ENCODE results near the gene IYD.

The IYD gene

DNA sequence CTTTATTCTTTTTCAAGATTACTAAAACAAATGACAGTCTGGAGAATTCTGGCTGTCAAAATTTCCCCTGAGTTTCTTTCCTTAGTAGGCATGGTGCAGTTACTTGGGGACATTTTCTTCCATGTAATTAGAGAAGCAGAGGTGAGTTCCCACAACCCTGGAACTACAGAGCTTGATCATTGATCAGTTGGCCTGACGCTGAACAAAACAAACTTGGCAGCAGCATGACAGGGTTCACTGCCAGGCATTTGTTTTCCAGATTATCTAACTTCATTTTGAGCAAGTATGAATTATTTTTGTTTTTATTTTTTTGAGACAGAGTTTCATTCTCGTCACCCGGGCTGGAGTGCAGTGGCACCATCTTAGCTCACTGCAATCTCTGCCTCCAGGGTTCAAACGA, 22.6 kb downstream of the IYD start:
- DNase-seq (ENCODE audit: low spot score in 2 of 2) (no peak), ATAC-seq (replicated peaks; ENCODE audit: extremely low read depth, poor library complexity, severe bottlenecking) (no peak)
- Mint-ChIP-seq H3K4me3 (no peak overlapping the region), H3K36me3 (ENCODE audit: insufficient read depth) (no peaks in the 10 kb centered on the region), H3K27me3 (peaks cover 42% of the 10 kb centered on the region), H3K9me3 (no peaks in the 10 kb centered on the region), H3K4me1 (peaks cover 5% of the 10 kb centered on the region), H3K27ac (ENCODE audit: low read depth) (no peak overlapping the region)

DNA sequence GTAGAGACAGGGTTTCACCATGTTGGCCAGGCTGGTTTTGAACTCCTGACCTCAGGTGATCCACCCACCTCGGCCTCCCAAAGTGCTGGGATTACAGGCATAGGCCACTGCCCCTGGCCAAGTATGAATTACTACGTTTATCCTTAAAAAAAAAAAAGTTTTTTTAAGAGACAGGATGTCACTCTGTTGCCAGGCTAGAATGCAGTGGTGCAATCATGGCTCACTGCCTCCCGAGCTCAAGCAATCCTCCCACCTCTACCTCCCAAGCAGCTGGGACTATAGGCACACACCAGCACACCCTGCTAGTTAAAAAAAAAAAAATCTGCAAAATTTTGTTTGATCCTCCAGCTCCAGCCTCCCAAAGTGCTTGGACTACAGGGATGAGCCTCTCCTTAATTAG, 23.1 kb downstream of the IYD start:
- ATAC-seq (replicated peaks; ENCODE audit: extremely low read depth, poor library complexity, severe bottlenecking) = no peak
- no peak for DNase-seq (ENCODE audit: low spot score in 2 of 2)
- H3K27ac Mint-ChIP-seq (ENCODE audit: low read depth) = no peak overlapping the region
- H3K4me1 Mint-ChIP-seq = peaks cover 5% of the 10 kb centered on the region
- H3K36me3 Mint-ChIP-seq (ENCODE audit: insufficient read depth) = no peaks in the 10 kb centered on the region
- H3K9me3 Mint-ChIP-seq = no peaks in the 10 kb centered on the region
- peaks cover 42% of the 10 kb centered on the region for H3K27me3 Mint-ChIP-seq
- H3K4me3 Mint-ChIP-seq = no peak overlapping the region

GRCh38 chr6:150392452-150393220, 23.8 kb downstream of the IYD start:
- Mint-ChIP-seq H3K27ac (ENCODE audit: low read depth) (no peak overlapping the region), H3K9me3 (no peaks in the 10 kb centered on the region), H3K36me3 (ENCODE audit: insufficient read depth) (no peaks in the 10 kb centered on the region), H3K4me1 (peaks cover 5% of the 10 kb centered on the region), H3K4me3 (no peak overlapping the region), H3K27me3 (peaks cover 37% of the 10 kb centered on the region)
- no peak for ATAC-seq (replicated peaks; ENCODE audit: extremely low read depth, poor library complexity, severe bottlenecking)
- DNase-seq (ENCODE audit: low spot score in 2 of 2) = no peak

- DNase-seq (ENCODE audit: low spot score in 2 of 2) = no peak
Measured at GRCh38 chr6:150394053-150394898, 25.5 kb downstream of the IYD start.

GRCh38 chr6:150394899-150395295, 26.1 kb downstream of the IYD start:
- peaks cover 36% of the 10 kb centered on the region for H3K27me3 Mint-ChIP-seq
- DNase-seq (ENCODE audit: low spot score in 2 of 2) = no peak

More at GRCh38 chr6:150394053-150394898, 25.5 kb downstream of the IYD start:
- H3K4me3 Mint-ChIP-seq = no peak overlapping the region
- H3K27me3 Mint-ChIP-seq = peaks cover 35% of the 10 kb centered on the region
- ATAC-seq (replicated peaks; ENCODE audit: extremely low read depth, poor library complexity, severe bottlenecking) = no peak
- H3K4me1 Mint-ChIP-seq = peaks cover 5% of the 10 kb centered on the region
- no peaks in the 10 kb centered on the region for H3K9me3 Mint-ChIP-seq
- no peak overlapping the region for H3K27ac Mint-ChIP-seq (ENCODE audit: low read depth)
- no peaks in the 10 kb centered on the region for H3K36me3 Mint-ChIP-seq (ENCODE audit: insufficient read depth)

DNA sequence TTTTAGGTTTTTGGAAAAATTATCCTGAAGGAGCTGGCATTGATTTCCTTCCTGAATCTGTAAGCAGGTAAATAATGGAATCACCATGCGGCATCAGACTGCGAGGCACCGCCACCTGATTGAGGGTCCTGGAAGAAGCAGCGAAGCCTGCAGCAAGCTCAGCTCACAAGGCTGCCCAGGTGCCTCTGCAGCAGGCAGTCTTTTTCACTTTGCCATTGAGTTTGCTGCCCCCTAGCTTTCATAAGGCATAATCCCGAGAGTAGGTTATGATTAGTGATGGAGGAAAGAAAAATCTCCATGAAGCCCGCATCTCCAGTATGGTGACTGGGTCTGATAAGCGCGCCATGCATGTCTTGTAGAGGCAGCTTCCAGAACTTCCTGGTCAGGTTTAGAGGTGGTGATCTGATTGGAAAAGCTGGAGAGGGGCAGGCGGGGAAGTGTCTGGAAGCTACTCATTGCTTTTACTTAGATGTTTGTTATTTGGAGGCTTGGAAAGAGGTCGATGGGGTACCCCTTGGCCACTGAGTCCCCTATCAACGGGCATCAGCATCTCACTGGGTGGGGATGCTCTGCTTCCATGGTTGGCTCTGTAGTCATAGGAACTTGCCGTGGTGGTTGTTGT, 26.7 kb downstream of the IYD start:
- ATAC-seq (replicated peaks; ENCODE audit: extremely low read depth, poor library complexity, severe bottlenecking) (peak; percentile 70), DNase-seq (ENCODE audit: low spot score in 2 of 2) (peak in 1 of 2 donors; percentile 18)
- Mint-ChIP-seq H3K36me3 (ENCODE audit: insufficient read depth) (no peaks in the 10 kb centered on the region), H3K27me3 (peaks cover 36% of the 10 kb centered on the region), H3K9me3 (no peaks in the 10 kb centered on the region), H3K4me1 (peaks cover 5% of the 10 kb centered on the region), H3K27ac (ENCODE audit: low read depth) (no peak overlapping the region), H3K4me3 (no peak overlapping the region)

More at GRCh38 chr6:150394899-150395295, 26.1 kb downstream of the IYD start:
- Mint-ChIP-seq H3K4me1 (peaks cover 5% of the 10 kb centered on the region), H3K9me3 (no peaks in the 10 kb centered on the region), H3K36me3 (ENCODE audit: insufficient read depth) (no peaks in the 10 kb centered on the region), H3K27ac (ENCODE audit: low read depth) (no peak overlapping the region), H3K4me3 (no peak overlapping the region)
- no peak for ATAC-seq (replicated peaks; ENCODE audit: extremely low read depth, poor library complexity, severe bottlenecking)

- Mint-ChIP-seq H3K36me3 (ENCODE audit: insufficient read depth) (no peaks in the 10 kb centered on the region), H3K4me1 (no peaks in the 10 kb centered on the region), H3K4me3 (no peak overlapping the region), H3K27me3 (peaks cover 65% of the 10 kb centered on the region), H3K9me3 (peaks cover 6% of the 10 kb centered on the region), H3K27ac (ENCODE audit: low read depth) (no peak overlapping the region)
- ATAC-seq (replicated peaks; ENCODE audit: extremely low read depth, poor library complexity, severe bottlenecking) = no peak
- no peak for DNase-seq (ENCODE audit: low spot score in 2 of 2)
Measured at GRCh38 chr6:150403458-150404246, 34.8 kb downstream of the IYD start.

DNA sequence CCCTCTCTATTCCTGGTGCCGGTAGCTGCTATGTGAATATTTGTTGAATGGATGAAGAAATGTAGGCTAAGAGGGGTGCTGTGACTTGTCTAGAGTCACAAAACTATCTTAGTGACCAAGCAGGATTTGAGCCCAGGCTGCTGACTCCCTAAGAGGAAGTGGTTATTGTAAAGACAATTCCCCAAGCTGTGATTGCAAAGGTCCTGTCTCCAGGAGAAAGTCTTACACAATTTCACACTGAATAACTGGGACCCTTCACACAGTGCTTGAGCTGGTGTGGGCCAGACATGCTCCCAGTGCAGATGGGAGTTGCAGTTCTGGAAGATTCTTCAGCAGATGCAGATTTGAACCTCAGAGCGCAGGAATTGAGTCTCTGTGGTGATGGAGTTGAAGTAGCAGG, 38.1 kb downstream of the IYD start:
- Mint-ChIP-seq H3K4me1 (no peaks in the 10 kb centered on the region), H3K36me3 (ENCODE audit: insufficient read depth) (no peaks in the 10 kb centered on the region), H3K9me3 (peaks cover 6% of the 10 kb centered on the region), H3K4me3 (no peak overlapping the region), H3K27me3 (peaks cover 69% of the 10 kb centered on the region), H3K27ac (ENCODE audit: low read depth) (no peak overlapping the region)
- no peak for DNase-seq (ENCODE audit: low spot score in 2 of 2)
- no peak for ATAC-seq (replicated peaks; ENCODE audit: extremely low read depth, poor library complexity, severe bottlenecking)

DNA sequence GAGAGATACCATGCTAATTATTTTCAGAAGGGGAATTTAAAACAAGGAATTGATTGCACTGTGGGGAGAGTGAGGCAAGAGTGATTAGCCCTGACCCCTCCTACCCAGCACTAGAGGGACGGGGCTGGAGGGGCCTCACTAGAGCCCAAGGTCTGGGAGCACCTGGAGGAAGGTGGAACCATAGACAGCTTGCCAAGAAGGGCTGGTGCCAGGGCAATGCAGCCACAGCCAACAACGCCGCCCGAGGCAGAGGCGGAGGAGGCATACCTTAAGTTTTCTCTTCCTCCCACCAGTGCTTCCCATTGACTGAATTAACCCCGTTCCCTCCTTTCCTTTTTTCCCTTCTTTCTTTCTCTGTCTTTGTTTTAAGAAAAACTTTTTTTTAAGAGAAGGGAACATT, 40.0 kb downstream of the IYD start:
- no peaks in the 10 kb centered on the region for H3K36me3 Mint-ChIP-seq (ENCODE audit: insufficient read depth)
- no peak overlapping the region for H3K4me3 Mint-ChIP-seq
- ATAC-seq (replicated peaks; ENCODE audit: extremely low read depth, poor library complexity, severe bottlenecking) = no peak
- H3K27me3 Mint-ChIP-seq = peaks cover 64% of the 10 kb centered on the region
- no peak for DNase-seq (ENCODE audit: low spot score in 2 of 2)
- H3K9me3 Mint-ChIP-seq = peaks cover 6% of the 10 kb centered on the region
- H3K27ac Mint-ChIP-seq (ENCODE audit: low read depth) = no peak overlapping the region
- H3K4me1 Mint-ChIP-seq = no peaks in the 10 kb centered on the region

DNA sequence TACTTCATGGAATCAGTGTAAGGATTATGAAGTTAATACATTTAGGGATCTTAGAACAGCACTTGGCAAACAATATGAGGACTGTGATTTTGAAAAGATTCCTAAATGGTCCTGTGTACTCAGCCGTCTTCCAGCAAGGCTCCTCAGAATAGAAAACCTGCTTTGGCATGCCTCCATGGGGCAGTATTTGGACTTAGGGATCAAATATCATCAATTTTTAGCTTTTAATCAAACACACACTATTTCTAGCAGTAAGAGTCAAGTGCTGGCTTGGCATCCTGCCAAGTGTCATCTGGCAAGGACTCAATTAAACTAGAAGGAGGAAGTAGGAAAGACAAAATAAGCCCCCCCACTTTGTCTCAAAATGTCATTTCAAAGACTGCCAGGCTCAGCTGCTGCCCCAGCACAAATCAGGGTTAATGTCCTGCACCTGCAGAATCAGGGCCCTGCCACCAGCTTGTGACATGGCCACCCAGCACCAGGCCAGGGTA, 40.8 kb downstream of the IYD start:
- peaks cover 6% of the 10 kb centered on the region for H3K9me3 Mint-ChIP-seq
- no peak for ATAC-seq (replicated peaks; ENCODE audit: extremely low read depth, poor library complexity, severe bottlenecking)
- H3K27ac Mint-ChIP-seq (ENCODE audit: low read depth) = no peak overlapping the region
- peaks cover 64% of the 10 kb centered on the region for H3K27me3 Mint-ChIP-seq
- no peak for DNase-seq (ENCODE audit: low spot score in 2 of 2)
- H3K4me1 Mint-ChIP-seq = no peaks in the 10 kb centered on the region
- H3K4me3 Mint-ChIP-seq = no peak overlapping the region
- no peaks in the 10 kb centered on the region for H3K36me3 Mint-ChIP-seq (ENCODE audit: insufficient read depth)

GRCh38 chr6:150410399-150410798, 41.6 kb downstream of the IYD start:
- Mint-ChIP-seq H3K9me3 (peaks cover 1% of the 10 kb centered on the region), H3K36me3 (ENCODE audit: insufficient read depth) (no peaks in the 10 kb centered on the region), H3K4me1 (no peaks in the 10 kb centered on the region), H3K4me3 (no peak overlapping the region), H3K27ac (ENCODE audit: low read depth) (no peak overlapping the region), H3K27me3 (peaks cover 60% of the 10 kb centered on the region)
- ATAC-seq (replicated peaks; ENCODE audit: extremely low read depth, poor library complexity, severe bottlenecking) (no peak), DNase-seq (ENCODE audit: low spot score in 2 of 2) (no peak)

GRCh38 chr6:150410906-150411305, 42.1 kb downstream of the IYD start:
- no peak for DNase-seq (ENCODE audit: low spot score in 2 of 2)
- no peak for ATAC-seq (replicated peaks; ENCODE audit: extremely low read depth, poor library complexity, severe bottlenecking)
- H3K9me3 Mint-ChIP-seq = no peaks in the 10 kb centered on the region
- peaks cover 57% of the 10 kb centered on the region for H3K27me3 Mint-ChIP-seq
- no peak overlapping the region for H3K4me3 Mint-ChIP-seq
- H3K27ac Mint-ChIP-seq (ENCODE audit: low read depth) = no peak overlapping the region
- H3K4me1 Mint-ChIP-seq = no peaks in the 10 kb centered on the region
- H3K36me3 Mint-ChIP-seq (ENCODE audit: insufficient read depth) = no peaks in the 10 kb centered on the region

All from central memory CD8-positive, alpha-beta T cell (primary cell).